Measurements from ENCODE around the gene TXNRD3.
"Not testable (repeated sequence)": the region's sequence is repeated elsewhere in the genome, so short reads cannot be mapped to it uniquely, and the experiment has no call there.

The TXNRD3 gene

GRCh38 chr3:126607214-126607908 lies 47.6 kb downstream of the TXNRD3 start:
- no peak overlapping the region for H3K23ac ChIP-seq (ENCODE audit: low read length)
- DNase-seq = no peak
- no peak overlapping the region for H2BK5ac ChIP-seq (ENCODE audit: low read length)
- no CpG with 5 or more reads among the region's 11 CpGs for WGBS (ENCODE audit: extremely low coverage, insufficient coverage, low lambda C conversion rate)
- H2BK15ac ChIP-seq (replicated peaks; ENCODE audit: low read depth) = no peak overlapping the region
- no peaks in the 10 kb centered on the region for H3K36me3 ChIP-seq (ENCODE audit: control insufficient read depth, insufficient read depth, low read length)
- H2AK5ac ChIP-seq (ENCODE audit: low read length) = no peak overlapping the region
- H3K79me2 ChIP-seq (ENCODE audit: control insufficient read depth, insufficient read depth, low read length) = no peaks in the 10 kb centered on the region
- H2BK120ac ChIP-seq (ENCODE audit: low read depth, low read length) = no peak overlapping the region
- H3K9ac ChIP-seq (ENCODE audit: low read length) = no peak overlapping the region
- no peak overlapping the region for H4K5ac ChIP-seq (ENCODE audit: low read length)
- no peak overlapping the region for H3K4me3 ChIP-seq (ENCODE audit: low read length)
- no peak overlapping the region for H3K4ac ChIP-seq (ENCODE audit: low read depth, low read length)
- H3K4me2 ChIP-seq (ENCODE audit: low read length) = no peak overlapping the region
- no peaks in the 10 kb centered on the region for H3K27me3 ChIP-seq (ENCODE audit: insufficient read depth, low read length, poor library complexity)
- H4K8ac ChIP-seq (ENCODE audit: low read depth, low read length) = no peak overlapping the region
- H3K27ac ChIP-seq (ENCODE audit: low read depth, low read length) = no peak overlapping the region
- no peak overlapping the region for H3K18ac ChIP-seq (ENCODE audit: low read length)
- no peak overlapping the region for H3K56ac ChIP-seq (ENCODE audit: low read length)
- H3K4me1 ChIP-seq (ENCODE audit: control insufficient read depth, low read depth, low read length) = no peaks in the 10 kb centered on the region
- no peaks in the 10 kb centered on the region for H3K79me1 ChIP-seq (ENCODE audit: low read length)

- H3K4me3 ChIP-seq (ENCODE audit: low read length) = no peak overlapping the region
- no peaks in the 10 kb centered on the region for H3K4me1 ChIP-seq (ENCODE audit: control insufficient read depth, low read depth, low read length)
- H3K56ac ChIP-seq (ENCODE audit: low read length) = no peak overlapping the region
- no peak overlapping the region for H4K5ac ChIP-seq (ENCODE audit: low read length)
- no peak overlapping the region for H3K4ac ChIP-seq (ENCODE audit: low read depth, low read length)
- WGBS (ENCODE audit: extremely low coverage, insufficient coverage, low lambda C conversion rate) = no CpG with 5 or more reads among the region's 3 CpGs
- H2BK15ac ChIP-seq (replicated peaks; ENCODE audit: low read depth) = no peak overlapping the region
- no peaks in the 10 kb centered on the region for H3K27me3 ChIP-seq (ENCODE audit: insufficient read depth, low read length, poor library complexity)
- no peak overlapping the region for H3K9ac ChIP-seq (ENCODE audit: low read length)
- no peak for DNase-seq
- no peak overlapping the region for H3K4me2 ChIP-seq (ENCODE audit: low read length)
- no peaks in the 10 kb centered on the region for H3K79me1 ChIP-seq (ENCODE audit: low read length)
- H2AK5ac ChIP-seq (ENCODE audit: low read length) = no peak overlapping the region
- H3K23ac ChIP-seq (ENCODE audit: low read length) = no peak overlapping the region
- H4K8ac ChIP-seq (ENCODE audit: low read depth, low read length) = no peak overlapping the region
- H3K36me3 ChIP-seq (ENCODE audit: control insufficient read depth, insufficient read depth, low read length) = no peaks in the 10 kb centered on the region
- H3K18ac ChIP-seq (ENCODE audit: low read length) = no peak overlapping the region
- H2BK5ac ChIP-seq (ENCODE audit: low read length) = no peak overlapping the region
- no peak overlapping the region for H2BK120ac ChIP-seq (ENCODE audit: low read depth, low read length)
- no peak overlapping the region for H3K27ac ChIP-seq (ENCODE audit: low read depth, low read length)
- H3K79me2 ChIP-seq (ENCODE audit: control insufficient read depth, insufficient read depth, low read length) = no peaks in the 10 kb centered on the region
Measured at GRCh38 chr3:126606001-126606400, 48.9 kb downstream of the TXNRD3 start.

- Histone ChIP-seq H3K79me1 (ENCODE audit: low read length) (no peaks in the 10 kb centered on the region), H3K23ac (ENCODE audit: low read length) (no peak overlapping the region), H3K4me2 (ENCODE audit: low read length) (no peak overlapping the region), H3K4me3 (ENCODE audit: low read length) (no peak overlapping the region), H3K36me3 (ENCODE audit: control insufficient read depth, insufficient read depth, low read length) (no peaks in the 10 kb centered on the region), H3K4me1 (ENCODE audit: control insufficient read depth, low read depth, low read length) (no peaks in the 10 kb centered on the region), H3K18ac (ENCODE audit: low read length) (no peak overlapping the region), H2BK15ac (replicated peaks; ENCODE audit: low read depth) (no peak overlapping the region), H2BK5ac (ENCODE audit: low read length) (no peak overlapping the region), H3K4ac (ENCODE audit: low read depth, low read length) (no peak overlapping the region), H4K8ac (ENCODE audit: low read depth, low read length) (no peak overlapping the region), H3K27me3 (ENCODE audit: insufficient read depth, low read length, poor library complexity) (no peaks in the 10 kb centered on the region), H3K56ac (ENCODE audit: low read length) (no peak overlapping the region), H2BK120ac (ENCODE audit: low read depth, low read length) (no peak overlapping the region), H3K9ac (ENCODE audit: low read length) (no peak overlapping the region), H3K27ac (ENCODE audit: low read depth, low read length) (no peak overlapping the region), H4K5ac (ENCODE audit: low read length) (no peak overlapping the region), H2AK5ac (ENCODE audit: low read length) (no peak overlapping the region), H3K79me2 (ENCODE audit: control insufficient read depth, insufficient read depth, low read length) (no peaks in the 10 kb centered on the region)
- no CpG with 5 or more reads among the region's 6 CpGs for WGBS (ENCODE audit: extremely low coverage, insufficient coverage, low lambda C conversion rate)
- no peak for DNase-seq
Measured at GRCh38 chr3:126604691-126605090, 50.2 kb downstream of the TXNRD3 start.

- H3K27me3 ChIP-seq (ENCODE audit: insufficient read depth, low read length, poor library complexity) = no peaks in the 10 kb centered on the region
- H2BK5ac ChIP-seq (ENCODE audit: low read length) = no peak overlapping the region
- no peak overlapping the region for H3K23ac ChIP-seq (ENCODE audit: low read length)
- H3K56ac ChIP-seq (ENCODE audit: low read length) = no peak overlapping the region
- no peak overlapping the region for H2AK5ac ChIP-seq (ENCODE audit: low read length)
- H3K4me3 ChIP-seq (ENCODE audit: low read length) = no peak overlapping the region
- H3K79me1 ChIP-seq (ENCODE audit: low read length) = no peaks in the 10 kb centered on the region
- no peak for DNase-seq
- no peak overlapping the region for H2BK15ac ChIP-seq (replicated peaks; ENCODE audit: low read depth)
- no peaks in the 10 kb centered on the region for H3K4me1 ChIP-seq (ENCODE audit: control insufficient read depth, low read depth, low read length)
- no peak overlapping the region for H3K18ac ChIP-seq (ENCODE audit: low read length)
- no peak overlapping the region for H3K4me2 ChIP-seq (ENCODE audit: low read length)
- H4K5ac ChIP-seq (ENCODE audit: low read length) = no peak overlapping the region
- no peak overlapping the region for H4K8ac ChIP-seq (ENCODE audit: low read depth, low read length)
- no peak overlapping the region for H3K27ac ChIP-seq (ENCODE audit: low read depth, low read length)
- no peaks in the 10 kb centered on the region for H3K79me2 ChIP-seq (ENCODE audit: control insufficient read depth, insufficient read depth, low read length)
- no peak overlapping the region for H3K4ac ChIP-seq (ENCODE audit: low read depth, low read length)
- no peak overlapping the region for H2BK120ac ChIP-seq (ENCODE audit: low read depth, low read length)
- no peaks in the 10 kb centered on the region for H3K36me3 ChIP-seq (ENCODE audit: control insufficient read depth, insufficient read depth, low read length)
- 88% methylated on average over 1 of the region's 1 CpG for WGBS (ENCODE audit: extremely low coverage, insufficient coverage, low lambda C conversion rate)
- H3K9ac ChIP-seq (ENCODE audit: low read length) = no peak overlapping the region
Measured at GRCh38 chr3:126599101-126599500, 55.8 kb downstream of the TXNRD3 start.

GRCh38 chr3:126595479-126595878 lies 59.4 kb downstream of the TXNRD3 start:
- not testable (repeated sequence) for H3K36me3 ChIP-seq (ENCODE audit: control insufficient read depth, insufficient read depth, low read length); H2BK5ac ChIP-seq (ENCODE audit: low read length); H4K5ac ChIP-seq (ENCODE audit: low read length); DNase-seq; H2AK5ac ChIP-seq (ENCODE audit: low read length); H3K9ac ChIP-seq (ENCODE audit: low read length); H3K27me3 ChIP-seq (ENCODE audit: insufficient read depth, low read length, poor library complexity); H3K4me2 ChIP-seq (ENCODE audit: low read length); H2BK15ac ChIP-seq (replicated peaks; ENCODE audit: low read depth); H3K18ac ChIP-seq (ENCODE audit: low read length); H2BK120ac ChIP-seq (ENCODE audit: low read depth, low read length); H3K79me2 ChIP-seq (ENCODE audit: control insufficient read depth, insufficient read depth, low read length); H3K27ac ChIP-seq (ENCODE audit: low read depth, low read length); H3K23ac ChIP-seq (ENCODE audit: low read length); H3K79me1 ChIP-seq (ENCODE audit: low read length); H3K4me1 ChIP-seq (ENCODE audit: control insufficient read depth, low read depth, low read length); H4K8ac ChIP-seq (ENCODE audit: low read depth, low read length); H3K4ac ChIP-seq (ENCODE audit: low read depth, low read length); H3K4me3 ChIP-seq (ENCODE audit: low read length); H3K56ac ChIP-seq (ENCODE audit: low read length)
- no CpG with 5 or more reads among the region's 4 CpGs for WGBS (ENCODE audit: extremely low coverage, insufficient coverage, low lambda C conversion rate)

- not testable (repeated sequence) for H2BK5ac ChIP-seq (ENCODE audit: low read length); H4K5ac ChIP-seq (ENCODE audit: low read length); H3K56ac ChIP-seq (ENCODE audit: low read length); H2AK5ac ChIP-seq (ENCODE audit: low read length); H3K27ac ChIP-seq (ENCODE audit: low read depth, low read length); H3K4me3 ChIP-seq (ENCODE audit: low read length); H3K4me2 ChIP-seq (ENCODE audit: low read length); H3K27me3 ChIP-seq (ENCODE audit: insufficient read depth, low read length, poor library complexity); H4K8ac ChIP-seq (ENCODE audit: low read depth, low read length); H3K23ac ChIP-seq (ENCODE audit: low read length); H3K36me3 ChIP-seq (ENCODE audit: control insufficient read depth, insufficient read depth, low read length); H3K4me1 ChIP-seq (ENCODE audit: control insufficient read depth, low read depth, low read length); H3K4ac ChIP-seq (ENCODE audit: low read depth, low read length); H3K79me2 ChIP-seq (ENCODE audit: control insufficient read depth, insufficient read depth, low read length); H3K9ac ChIP-seq (ENCODE audit: low read length); H3K79me1 ChIP-seq (ENCODE audit: low read length); H2BK120ac ChIP-seq (ENCODE audit: low read depth, low read length); DNase-seq; H2BK15ac ChIP-seq (replicated peaks; ENCODE audit: low read depth); H3K18ac ChIP-seq (ENCODE audit: low read length)
- WGBS (ENCODE audit: extremely low coverage, insufficient coverage, low lambda C conversion rate) = no CpG with 5 or more reads among the region's 5 CpGs
Measured at GRCh38 chr3:126591515-126591914, 63.4 kb downstream of the TXNRD3 start.

Measured in mesendoderm (in vitro differentiated cells).